GM20431 (cell line): ENCODE data around the gene CHPT1.
"Not testable (repeated sequence)": the region's sequence is repeated elsewhere in the genome, so short reads cannot be mapped to it uniquely, and the experiment has no call there.

ENCODE experiments used
- in situ Hi-C: fragments of 300-500 bp; cut with MseI, MboI; formaldehyde crosslinking; loops from one replicate; pipeline ENCODE4 v1.15.0; 2020; ENCODE audit warnings: low sequenced_read_pairs; ENCODE audit not compliant: unreplicated experiment

Gene CHPT1

GRCh38 chr12:101680647-101681046 lies 16.8 kb upstream of the CHPT1 start:
- in situ Hi-C loops = no loop called here

- in situ Hi-C loops = not testable (repeated sequence)
These were observed 15.8 kb upstream of the CHPT1 start for GRCh38 chr12:101681627-101682026.

DNA sequence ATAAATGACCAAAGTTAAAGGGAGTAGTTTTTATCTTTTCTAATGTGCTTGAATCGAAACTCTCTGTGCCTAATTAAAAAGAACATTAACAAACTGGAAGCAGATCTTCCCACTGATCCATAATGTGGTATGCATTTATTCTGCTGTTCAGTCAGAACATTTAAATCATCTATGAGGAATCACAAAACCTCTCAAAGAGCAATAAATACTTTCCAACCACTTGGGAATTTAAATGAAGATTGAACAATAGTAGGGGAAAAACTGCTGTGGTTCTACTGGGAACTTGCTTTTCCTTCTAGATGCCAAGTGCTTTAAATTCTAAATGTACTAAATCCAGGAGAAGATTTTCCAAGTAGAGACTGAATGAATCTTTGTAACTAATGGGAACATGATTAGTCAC lies 12.3 kb upstream of the CHPT1 start:
- in situ Hi-C loops = no loop called here

DNA sequence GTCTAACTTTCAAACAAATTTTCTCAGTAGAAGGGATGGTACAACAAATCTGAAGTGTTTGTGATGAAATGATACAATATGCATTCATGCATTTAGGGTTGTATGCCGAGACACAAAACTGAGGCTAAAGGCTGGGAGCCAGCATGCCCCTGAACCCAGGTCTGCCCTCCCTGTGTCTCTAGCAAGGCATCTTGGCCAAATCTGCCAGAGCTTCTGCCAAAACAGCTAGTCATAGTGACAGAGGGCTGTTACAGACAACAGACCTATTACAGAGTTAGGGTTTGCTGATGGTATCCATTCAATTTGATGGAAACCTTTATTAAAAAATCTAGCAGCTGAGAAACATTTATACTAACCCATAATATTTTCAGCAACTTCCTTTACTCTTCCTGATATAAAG lies 11.3 kb upstream of the CHPT1 start:
- in situ Hi-C loops = no loop called here

DNA sequence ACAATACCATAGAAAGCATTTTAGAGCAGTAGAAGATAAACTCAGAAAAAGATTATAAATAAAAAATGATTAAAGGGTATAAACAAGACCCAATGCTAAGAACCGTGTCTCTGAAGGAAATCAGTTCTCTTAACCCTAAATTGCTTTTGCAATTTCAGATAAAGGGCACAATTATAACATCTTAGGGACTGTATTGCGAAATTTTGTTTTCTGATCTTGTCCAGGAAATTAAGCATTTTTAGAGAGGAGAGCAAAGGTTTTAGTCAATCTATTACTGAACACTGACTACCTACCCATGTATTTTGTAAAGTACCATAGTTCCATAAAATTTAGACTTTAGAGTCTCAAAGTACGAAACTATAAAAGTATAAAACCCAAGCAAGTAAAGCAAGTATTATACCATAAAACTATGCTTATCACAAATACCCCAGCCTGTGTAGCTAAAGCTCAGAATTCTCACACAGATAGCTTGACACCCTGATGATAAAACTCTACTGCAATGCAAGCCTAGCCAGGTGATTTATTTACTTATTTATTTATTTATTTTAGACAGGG lies 6.8 kb upstream of the CHPT1 start:
- in situ Hi-C loops = no loop called here

DNA sequence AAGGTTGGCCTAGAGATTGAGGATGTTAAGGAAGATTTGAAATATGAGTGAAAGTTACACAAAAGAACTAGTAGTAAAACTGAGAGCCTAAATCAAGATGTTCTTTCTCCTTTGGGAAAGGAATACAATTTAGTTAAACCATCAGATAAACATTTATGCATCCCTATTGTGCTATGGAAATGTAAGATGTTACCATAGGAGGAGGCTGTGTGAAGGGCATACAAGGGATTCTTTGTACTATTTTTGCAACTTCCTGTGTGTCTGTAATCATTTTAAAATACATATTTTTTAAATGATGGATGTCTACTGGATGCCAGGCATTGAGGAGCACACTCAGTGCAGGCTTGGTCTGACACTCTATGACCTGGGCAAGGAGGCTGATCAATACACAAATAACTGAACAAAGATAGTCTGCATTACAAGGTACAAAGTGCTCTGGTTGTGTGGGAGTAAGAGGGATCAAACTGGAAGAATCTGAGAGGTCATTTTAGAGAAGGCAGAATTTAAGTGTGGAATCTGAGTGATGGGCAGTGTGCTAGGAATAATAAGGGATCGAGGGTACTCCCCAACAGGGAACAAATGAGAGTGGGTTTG lies 5.8 kb upstream of the CHPT1 start:
- in situ Hi-C loops = no loop called here

DNA sequence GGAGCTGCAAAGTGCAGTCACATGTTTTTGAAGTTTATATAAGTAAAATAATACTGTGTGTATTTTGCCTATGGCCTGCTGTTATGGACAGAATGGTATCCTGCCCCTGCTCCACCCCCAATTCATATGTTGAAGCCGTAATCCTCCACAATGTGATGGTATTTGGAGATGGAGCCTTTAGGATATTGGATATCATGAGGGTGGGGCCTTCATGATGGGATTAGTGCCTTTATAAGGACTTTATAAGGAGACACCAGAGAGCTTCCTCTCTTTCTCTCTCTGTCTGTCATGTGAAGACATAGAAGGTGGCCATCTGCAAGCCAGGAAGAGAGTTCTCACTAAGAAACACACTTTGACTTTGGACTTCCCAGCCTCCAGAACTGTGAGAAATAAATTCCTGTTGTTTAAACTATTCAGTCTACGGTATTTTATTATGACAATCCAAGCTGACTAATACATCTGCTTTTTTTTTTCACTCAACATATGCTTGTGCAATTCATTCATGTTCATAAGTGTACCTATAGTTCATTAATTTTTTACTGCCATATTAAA lies 3.1 kb upstream of the CHPT1 start:
- in situ Hi-C loops = no loop called here

- in situ Hi-C loops = no loop called here
These were observed 2.5 kb upstream of the CHPT1 start for GRCh38 chr12:101694986-101695385.

GRCh38 chr12:101695706-101696105 lies 1.7 kb upstream of the CHPT1 start:
- in situ Hi-C loops = no loop called here

DNA sequence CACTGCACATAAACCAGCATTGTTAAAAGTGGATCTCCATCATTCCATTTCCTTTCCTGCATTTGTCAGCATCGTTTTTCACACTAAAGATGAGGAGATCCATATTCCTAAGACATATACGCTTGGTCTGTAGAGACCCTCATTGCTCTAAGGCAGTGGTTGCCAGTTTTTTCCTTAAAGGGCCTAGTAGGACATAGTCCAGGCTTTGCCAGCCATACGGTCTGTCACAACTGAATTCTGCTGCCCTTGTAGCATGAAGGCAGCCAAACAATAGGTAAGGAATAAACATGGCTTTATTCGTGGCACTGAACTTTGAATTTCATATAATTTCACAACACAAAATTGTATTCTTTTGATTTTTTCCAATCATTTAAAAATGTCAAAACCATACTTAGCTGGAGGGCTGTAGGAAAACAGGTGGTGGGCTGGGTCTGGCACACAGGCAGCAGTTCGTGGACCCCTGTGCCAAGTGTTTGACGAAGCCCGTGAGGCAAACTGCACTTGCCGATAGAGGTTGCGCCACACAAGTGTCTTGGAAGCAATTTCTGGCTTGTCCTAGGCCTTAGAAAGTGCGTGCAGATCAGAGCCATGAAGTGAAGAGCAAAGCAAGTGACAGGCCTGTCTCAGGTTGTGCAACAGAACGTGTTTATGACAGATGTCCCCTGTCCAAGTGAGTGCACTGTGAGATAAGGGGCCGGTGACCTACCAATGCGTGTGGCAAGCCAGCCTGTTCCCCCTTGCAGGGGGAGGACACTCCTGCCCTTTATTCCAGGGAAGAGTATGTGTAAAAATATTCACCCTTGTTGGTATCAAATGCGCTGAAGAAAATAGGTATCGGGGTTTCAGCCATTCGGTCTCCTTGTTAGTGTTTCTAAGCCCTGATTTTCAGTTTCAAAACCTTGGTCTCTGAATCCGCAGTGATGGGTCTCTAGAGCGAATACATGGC lies 916 bp upstream of the CHPT1 start:
- in situ Hi-C loops = no loop called here

- in situ Hi-C loops = no loop called here
These were observed 725 bp downstream of the CHPT1 start for GRCh38 chr12:101697930-101698799.

DNA sequence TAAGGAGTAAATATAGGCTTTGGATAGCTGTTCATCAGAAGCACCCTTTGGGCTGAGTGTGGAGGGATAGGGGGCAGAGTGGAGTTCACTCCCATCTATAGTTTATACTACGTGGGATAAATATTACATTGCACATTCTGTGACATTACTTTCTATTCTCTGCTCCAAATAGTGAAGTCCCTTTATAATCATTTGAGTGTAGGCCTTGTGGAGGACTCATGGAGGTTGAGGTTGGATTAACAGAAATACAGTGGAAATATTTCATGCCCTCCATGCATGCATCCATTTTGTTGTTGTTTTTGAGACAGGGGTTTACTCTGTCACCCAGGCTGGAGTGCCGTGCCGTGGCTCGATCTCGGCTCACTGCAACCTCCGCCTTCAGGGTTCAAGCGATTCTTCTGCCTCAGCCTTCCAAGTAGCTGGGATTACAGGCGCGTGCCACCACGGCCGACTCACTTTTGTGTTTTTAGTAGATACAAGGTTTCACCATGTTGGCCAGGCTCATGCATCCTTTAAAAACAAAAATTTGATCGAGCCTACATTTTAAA lies 1.4 kb downstream of the CHPT1 start:
- in situ Hi-C loops = no loop called here

DNA sequence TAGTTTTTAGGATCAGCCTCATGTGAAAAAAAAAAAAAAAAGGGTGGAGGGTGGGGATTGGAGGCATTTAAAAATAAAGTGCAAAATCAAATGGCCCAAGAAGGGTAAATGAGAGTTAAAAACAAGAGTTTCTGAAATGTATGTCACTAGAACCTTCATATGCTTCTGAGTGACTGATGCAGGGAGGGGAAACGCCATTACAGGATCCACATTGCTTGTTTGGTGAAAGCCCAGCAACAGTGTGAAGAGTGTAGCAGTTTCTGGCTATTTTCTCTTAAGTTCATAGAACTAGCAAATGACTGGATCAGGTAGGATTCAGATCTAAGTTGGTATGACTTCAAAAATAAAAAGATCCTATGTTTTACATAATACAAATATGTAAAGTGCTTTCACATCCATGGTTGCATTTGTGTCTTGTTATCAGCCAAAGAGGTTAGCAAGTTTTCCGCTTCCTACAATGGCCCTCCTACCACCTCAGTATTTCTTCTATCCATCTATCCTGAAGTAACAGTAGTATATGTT lies 2.9 kb downstream of the CHPT1 start:
- in situ Hi-C loops = no loop called here

DNA sequence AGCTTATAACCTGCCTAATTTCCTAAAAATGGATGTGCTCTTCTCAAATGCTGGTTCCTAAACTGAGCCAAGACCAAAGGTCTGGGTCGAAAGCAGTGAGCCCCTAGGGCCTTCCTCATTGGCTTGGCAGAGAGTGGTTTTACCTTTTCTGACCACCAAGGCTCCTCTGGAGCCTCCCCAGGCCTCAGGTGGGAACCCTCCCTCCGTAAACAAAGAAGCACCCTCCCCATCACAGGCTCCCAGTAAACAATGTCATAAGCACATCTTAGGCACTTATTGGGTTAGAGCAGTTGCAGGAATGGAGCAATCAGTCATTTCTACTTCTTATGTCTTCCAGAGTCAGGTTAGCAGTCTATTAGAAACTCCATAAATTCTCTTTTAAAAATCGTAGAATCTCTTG lies 6.0 kb downstream of the CHPT1 start:
- in situ Hi-C loops = no loop called here

DNA sequence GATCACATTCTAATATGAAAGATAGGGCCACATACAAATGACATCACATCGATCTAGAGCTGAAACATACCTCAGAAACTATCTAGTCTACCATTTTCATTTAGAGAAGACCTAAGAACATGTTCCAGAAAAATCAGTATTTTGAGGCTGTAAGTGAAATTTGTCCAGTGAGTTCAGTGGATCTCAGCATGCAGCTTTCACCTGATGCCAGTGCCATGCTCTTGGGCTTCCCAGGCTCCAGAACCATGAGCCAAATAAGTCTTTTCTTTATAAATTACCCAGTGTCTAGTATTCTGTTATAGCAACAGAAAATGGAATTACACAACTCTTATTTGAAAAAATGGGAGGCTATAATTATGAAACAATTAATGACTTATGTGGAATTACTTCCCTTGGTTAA lies 9.0 kb downstream of the CHPT1 start:
- in situ Hi-C loops = no loop called here

DNA sequence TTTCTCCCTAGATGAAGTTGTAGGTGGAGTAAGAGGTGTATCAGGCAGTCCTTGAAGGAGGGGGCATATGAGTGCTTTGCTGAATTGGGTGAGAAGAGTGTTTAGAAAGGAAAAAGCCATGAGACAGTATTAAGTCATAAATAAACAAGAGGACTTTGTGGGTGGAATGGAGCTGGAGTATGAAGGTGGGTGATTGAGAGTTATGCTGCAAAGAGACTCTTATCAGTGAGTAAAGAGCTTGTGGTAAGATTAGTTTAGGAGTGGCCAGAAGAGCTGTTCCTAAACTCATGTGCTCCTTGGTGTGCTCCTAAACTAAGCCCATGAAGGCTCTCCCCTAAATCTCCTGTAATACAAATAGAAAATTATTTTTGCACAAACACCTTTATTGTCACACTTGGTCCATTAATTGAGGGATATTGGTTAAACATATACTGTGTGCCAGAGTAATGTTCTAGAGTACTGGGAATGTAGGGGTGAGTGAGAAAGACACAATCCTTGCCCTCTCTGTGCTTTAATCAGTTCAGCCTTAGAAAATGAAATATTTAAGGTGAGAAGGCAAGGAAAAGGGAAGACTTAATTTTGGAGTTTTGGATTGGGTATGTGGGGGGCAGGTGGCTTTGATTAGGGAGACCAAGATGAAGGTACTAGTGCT lies 9.8 kb downstream of the CHPT1 start:
- in situ Hi-C loops = no loop called here

- in situ Hi-C loops = no loop called here
These were observed 12.8 kb downstream of the CHPT1 start for GRCh38 chr12:101710288-101710687.

- in situ Hi-C loops = no loop called here
These were observed 15.7 kb downstream of the CHPT1 start for GRCh38 chr12:101713059-101713682.

GRCh38 chr12:101713930-101714329 lies 16.5 kb downstream of the CHPT1 start:
- in situ Hi-C loops = no loop called here
